Superior temporal gyrus (tissue), 1 donor: ENCODE results near the gene PGGHG.
"Not testable (repeated sequence)": the region's sequence is repeated elsewhere in the genome, so short reads cannot be mapped to it uniquely, and the experiment has no call there.

ENCODE experiments used
- DNase-seq: peaks from one replicate; pipeline ENCODE4 v3.0.0-alpha.2; 2016; ENCODE audit errors: extremely low spot score

PGGHG gene

GRCh38 chr11:285021-285893 is 3.7 kb upstream of the PGGHG start:
- no peak for DNase-seq

GRCh38 chr11:285894-286220 is 3.1 kb upstream of the PGGHG start:
- DNase-seq: no peak

GRCh38 chr11:286977-287820 is 1.7 kb upstream of the PGGHG start:
- not testable (repeated sequence) for DNase-seq

- DNase-seq: no peak
Observed at GRCh38 chr11:287821-288477, 977 bp upstream of the PGGHG start.

- DNase-seq: no peak
Observed at GRCh38 chr11:289398-289711, 429 bp downstream of the PGGHG start.

GRCh38 chr11:289712-290620 is 1.0 kb downstream of the PGGHG start:
- no peak for DNase-seq

GRCh38 chr11:290621-291231 is 1.8 kb downstream of the PGGHG start:
- DNase-seq: no peak

GRCh38 chr11:291281-292210 is 2.6 kb downstream of the PGGHG start:
- no peak for DNase-seq

GRCh38 chr11:292211-293121 is 3.5 kb downstream of the PGGHG start:
- no peak for DNase-seq

GRCh38 chr11:293271-293851 is 4.4 kb downstream of the PGGHG start:
- no peak for DNase-seq

GRCh38 chr11:293852-294661 is 5.1 kb downstream of the PGGHG start:
- no peak for DNase-seq

- DNase-seq: no peak
Observed at GRCh38 chr11:294780-295179, 5.9 kb downstream of the PGGHG start.

GRCh38 chr11:295351-296170 is 6.6 kb downstream of the PGGHG start:
- no peak for DNase-seq

GRCh38 chr11:296171-297050 is 7.5 kb downstream of the PGGHG start:
- DNase-seq: no peak

GRCh38 chr11:297051-297585 is 8.2 kb downstream of the PGGHG start:
- no peak for DNase-seq
